Measurements from ENCODE around the gene ICAM4. TPM values are rescaled to one million over a fixed set of nuclear protein-coding genes. Genes with fewer than 3 reads are reported as not detected.

Gene ICAM4
- total RNA-seq, 4 donors from 2014 or later: 1.3 TPM; not detected in 3

DNA sequence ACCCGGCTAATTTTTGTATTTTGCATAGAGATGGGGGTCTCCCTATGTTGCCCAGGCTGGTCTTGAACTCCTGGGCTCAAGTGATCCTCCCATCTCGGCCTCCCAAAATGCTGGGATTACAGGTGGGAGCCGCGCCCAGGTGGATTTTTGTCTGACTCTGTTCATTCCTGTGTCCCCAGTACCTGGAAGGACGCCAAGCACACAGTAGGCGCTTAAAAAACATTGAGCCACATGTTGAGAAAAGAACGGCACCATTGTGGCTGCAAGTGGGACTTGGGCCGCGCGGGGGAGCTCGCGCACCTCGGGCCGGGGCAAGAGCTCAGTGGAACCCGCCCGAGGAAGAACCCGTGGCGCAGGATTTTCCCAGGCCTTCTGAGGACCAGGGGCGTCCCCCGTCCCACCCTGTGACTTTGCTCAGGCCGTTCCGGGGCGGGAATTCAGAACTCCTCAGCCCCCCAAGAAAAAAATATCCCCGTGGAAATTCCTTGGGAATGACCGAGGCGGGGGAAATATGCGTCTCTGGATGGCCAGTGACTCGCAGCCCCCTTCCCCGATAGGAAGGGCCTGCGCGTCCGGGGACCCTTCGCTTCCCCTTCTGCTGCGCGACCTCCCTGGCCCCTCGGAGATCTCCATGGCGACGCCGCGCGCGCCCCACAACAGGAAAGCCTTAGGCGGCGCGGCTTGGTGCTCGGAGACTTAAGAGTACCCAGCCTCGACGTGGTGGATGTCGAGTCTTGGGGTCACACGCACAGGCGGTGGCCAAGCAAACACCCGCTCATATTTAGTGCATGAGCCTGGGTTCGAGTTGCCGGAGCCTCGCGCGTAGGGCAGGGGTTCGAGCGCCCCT, 17.2 kb upstream of the ICAM4 start:
- Histone ChIP-seq H3K36me3 (peaks cover 0 to 4% (median 0%) of the 10 kb centered on the region in 3 donors), H3K4me3 (peak overlapping the region; percentile 17 to 59 (median 50)), H3K9me3 (no peaks in the 10 kb centered on the region), H3K27me3 (peaks cover 0 to 13% of the 10 kb centered on the region in 2 donors), H3K4me1 (peaks cover 0 to 35% (median 13%) of the 10 kb centered on the region in 4 donors), H3K27ac (peak overlapping the region; percentile 37 to 87 (median 85))
- peak; percentile 79 to 91 for DNase-seq (ENCODE audit: low spot score in 2 of 2)
- 2 to 3% methylated on average over 29 to 52 of the region's 59 CpGs for WGBS, 2 donors
- TF ChIP-seq, protein P1, sequence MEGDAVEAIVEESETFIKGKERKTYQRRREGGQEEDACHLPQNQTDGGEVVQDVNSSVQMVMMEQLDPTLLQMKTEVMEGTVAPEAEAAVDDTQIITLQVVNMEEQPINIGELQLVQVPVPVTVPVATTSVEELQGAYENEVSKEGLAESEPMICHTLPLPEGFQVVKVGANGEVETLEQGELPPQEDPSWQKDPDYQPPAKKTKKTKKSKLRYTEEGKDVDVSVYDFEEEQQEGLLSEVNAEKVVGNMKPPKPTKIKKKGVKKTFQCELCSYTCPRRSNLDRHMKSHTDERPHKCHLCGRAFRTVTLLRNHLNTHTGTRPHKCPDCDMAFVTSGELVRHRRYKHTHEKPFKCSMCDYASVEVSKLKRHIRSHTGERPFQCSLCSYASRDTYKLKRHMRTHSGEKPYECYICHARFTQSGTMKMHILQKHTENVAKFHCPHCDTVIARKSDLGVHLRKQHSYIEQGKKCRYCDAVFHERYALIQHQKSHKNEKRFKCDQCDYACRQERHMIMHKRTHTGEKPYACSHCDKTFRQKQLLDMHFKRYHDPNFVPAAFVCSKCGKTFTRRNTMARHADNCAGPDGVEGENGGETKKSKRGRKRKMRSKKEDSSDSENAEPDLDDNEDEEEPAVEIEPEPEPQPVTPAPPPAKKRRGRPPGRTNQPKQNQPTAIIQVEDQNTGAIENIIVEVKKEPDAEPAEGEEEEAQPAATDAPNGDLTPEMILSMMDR (IDR thresholded peaks at IDR 0.05): peak; percentile 93 to 96 (median 95)
- TF ChIP-seq EP300 (IDR thresholded peaks at IDR 0.05): no peak

DNA sequence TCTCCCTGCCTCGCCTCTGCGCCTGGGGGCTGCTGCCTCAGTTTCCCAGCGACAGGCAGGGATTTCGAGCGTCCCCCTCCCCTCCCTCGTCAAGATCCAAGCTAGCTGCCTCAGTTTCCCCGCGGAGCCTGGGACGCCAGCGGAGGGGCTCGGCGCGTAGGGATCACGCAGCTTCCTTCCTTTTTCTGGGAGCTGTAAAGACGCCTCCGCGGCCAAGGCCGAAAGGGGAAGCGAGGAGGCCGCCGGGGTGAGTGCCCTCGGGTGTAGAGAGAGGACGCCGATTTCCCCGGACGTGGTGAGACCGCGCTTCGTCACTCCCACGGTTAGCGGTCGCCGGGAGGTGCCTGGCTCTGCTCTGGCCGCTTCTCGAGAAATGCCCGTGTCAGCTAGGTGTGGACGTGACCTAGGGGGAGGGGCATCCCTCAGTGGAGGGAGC, 16.6 kb upstream of the ICAM4 start:
- peak; percentile 35 to 46 for DNase-seq (ENCODE audit: low spot score in 2 of 2)
- H3K27ac ChIP-seq: peak overlapping the region; percentile 37 to 87 (median 85)
- no peaks in the 10 kb centered on the region for H3K9me3 ChIP-seq
- peaks cover 0 to 35% (median 13%) of the 10 kb centered on the region in 4 donors for H3K4me1 ChIP-seq
- H3K36me3 ChIP-seq: peaks cover 0 to 10% (median 0%) of the 10 kb centered on the region in 3 donors
- WGBS, 2 donors: 2 to 20% methylated on average over 1 to 37 of the region's 37 CpGs
- H3K4me3 ChIP-seq: peak overlapping the region; percentile 17 to 59 (median 50)
- TF ChIP-seq, protein P1 (IDR thresholded peaks at IDR 0.05): no peak
- TF ChIP-seq EP300 (IDR thresholded peaks at IDR 0.05): no peak
- TF ChIP-seq POLR2A (IDR thresholded peaks at IDR 0.05): no peak
- peaks cover 0 to 13% of the 10 kb centered on the region in 2 donors for H3K27me3 ChIP-seq

DNA sequence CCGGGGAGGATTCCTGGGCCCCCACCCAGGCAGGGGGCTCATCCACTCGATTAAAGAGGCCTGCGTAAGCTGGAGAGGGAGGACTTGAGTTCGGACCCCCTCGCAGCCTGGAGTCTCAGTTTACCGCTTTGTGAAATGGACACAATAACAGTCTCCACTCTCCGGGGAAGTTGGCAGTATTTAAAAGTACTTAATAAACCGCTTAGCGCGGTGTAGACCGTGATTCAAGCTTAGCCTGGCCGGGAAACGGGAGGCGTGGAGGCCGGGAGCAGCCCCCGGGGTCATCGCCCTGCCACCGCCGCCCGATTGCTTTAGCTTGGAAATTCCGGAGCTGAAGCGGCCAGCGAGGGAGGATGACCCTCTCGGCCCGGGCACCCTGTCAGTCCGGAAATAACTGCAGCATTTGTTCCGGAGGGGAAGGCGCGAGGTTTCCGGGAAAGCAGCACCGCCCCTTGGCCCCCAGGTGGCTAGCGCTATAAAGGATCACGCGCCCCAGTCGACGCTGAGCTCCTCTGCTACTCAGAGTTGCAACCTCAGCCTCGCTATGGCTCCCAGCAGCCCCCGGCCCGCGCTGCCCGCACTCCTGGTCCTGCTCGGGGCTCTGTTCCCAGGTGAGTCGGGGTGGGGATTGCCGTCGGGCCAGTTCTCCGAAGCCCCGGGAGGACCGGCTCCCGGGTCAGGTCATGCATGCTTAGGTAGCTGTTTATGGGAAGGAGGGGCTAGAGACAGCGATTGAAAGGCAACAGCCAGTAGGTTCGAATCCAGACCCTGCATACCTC, 15.9 kb upstream of the ICAM4 start, which contains the start of gene ICAM1:
Gene ICAM1, plus strand, starts transcription at position 505 of the 779 bp plus-strand sequence. Its CDS starts 40 bp downstream, at position 545.
- WGBS, 2 donors: 4 to 7% methylated on average over 31 to 47 of the region's 51 CpGs
- peak; percentile 50 to 69 for DNase-seq (ENCODE audit: low spot score in 2 of 2)
- TF ChIP-seq POLR2A (IDR thresholded peaks at IDR 0.05) (peak in 1 of 2 donors; percentile 49), EP300 (IDR thresholded peaks at IDR 0.05) (peak in 1 of 2 donors; percentile 87)
- TF ChIP-seq, protein P1 (IDR thresholded peaks at IDR 0.05): peak in 3 of 5 experiments; percentile 11 to 47 (median 32)

DNA sequence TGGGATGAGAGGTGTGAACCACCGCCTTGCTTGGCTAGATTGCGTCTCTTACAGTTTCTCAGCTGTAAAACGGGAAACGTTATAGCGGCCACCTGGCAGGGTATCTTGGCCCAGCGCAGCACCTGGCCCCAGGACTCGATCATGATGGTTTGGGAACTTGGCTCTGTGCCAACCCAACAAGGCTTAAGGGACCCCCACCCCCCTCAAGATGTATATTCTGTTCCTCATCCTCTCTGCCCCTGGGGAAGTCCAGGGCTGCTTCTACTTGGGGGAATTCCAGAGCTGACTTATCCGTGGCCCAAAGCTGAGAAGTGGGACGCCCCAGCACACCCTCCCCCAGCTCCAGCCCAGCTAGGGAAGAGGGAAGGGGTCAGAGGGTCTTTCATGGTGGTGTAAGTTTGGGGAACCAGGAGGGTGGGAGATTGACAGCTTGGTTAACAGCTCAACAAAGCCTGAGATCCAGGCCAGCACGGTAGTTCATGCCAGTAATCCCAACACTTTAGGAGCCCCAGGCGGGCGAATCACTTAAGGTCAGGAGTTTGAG, 15.1 kb upstream of the ICAM4 start:
- Histone ChIP-seq H3K9me3 (no peaks in the 10 kb centered on the region), H3K4me1 (peaks cover 0 to 35% (median 13%) of the 10 kb centered on the region in 4 donors), H3K27me3 (peaks cover 0 to 13% of the 10 kb centered on the region in 2 donors), H3K4me3 (peak overlapping the region; percentile 17 to 59 (median 50)), H3K36me3 (peaks cover 0 to 18% (median 0%) of the 10 kb centered on the region in 3 donors), H3K27ac (peak overlapping the region in 3 of 4 donors; percentile 85 to 87 (median 85))
- no peak for DNase-seq (ENCODE audit: low spot score in 2 of 2)
- TF ChIP-seq, protein P1 (IDR thresholded peaks at IDR 0.05): no peak
- WGBS, 2 donors: 26 to 45% methylated on average over 11 to 12 of the region's 12 CpGs

More for the DNA sequence above, 15.9 kb upstream of the ICAM4 start, which contains the start of gene ICAM1:
- Histone ChIP-seq H3K27ac (peak within 1 kb of the TSS; percentile 37 to 87 (median 85)), H3K9me3 (no peaks in the 10 kb centered on the region), H3K4me1 (peaks cover 0 to 35% (median 13%) of the 10 kb centered on the region in 4 donors), H3K36me3 (peaks cover 0 to 14% (median 0%) of the 10 kb centered on the region in 3 donors), H3K27me3 (peaks cover 0 to 13% of the 10 kb centered on the region in 2 donors), H3K4me3 (peak within 1 kb of the TSS; percentile 17 to 59 (median 50))

Data from tibial nerve (tissue), 4 donors.